PC-9 (cell line): ENCODE measurements around the gene ERGIC1. TPM values are rescaled to one million over a fixed set of nuclear protein-coding genes. Genes with fewer than 3 reads are reported as not detected.

Experiments
- BruUV-seq: library from RNA; stranded (reverse); fragments of 400-500 nt; replicated peaks from 2 replicates; lab custom pipeline; 2021; lab: Mats Ljungman, UMichigan
- CTCF ChIA-PET: fragments of 300-600 bp; sonication (Branson Sonifier 250); formaldehyde crosslinking; loops from one replicate; lab custom pipeline; 2022; ENCODE audit warnings: antibody characterized with exemption; lab: Charles Lee
- POLR2A ChIA-PET: fragments of 300-600 bp; sonication (Branson Sonifier 250); formaldehyde crosslinking; loops from one replicate; lab custom pipeline; 2022; ENCODE audit warnings: antibody characterized with exemption; ENCODE audit not compliant: unreplicated experiment; lab: Charles Lee
- DNase-seq, 2 experiments: peaks; one replicate each; pipeline versions ENCODE4 v3.0.0 to v3.0.0-alpha.2; 2015 to 2022; ENCODE audit warnings: mixed read lengths in 1 of 2
- H2AFZ ChIP-seq: fragments of 200-600 bp; sonication (generic); 2 replicates; pipeline ENCODE4 v1.8.1; 2017; ENCODE audit warnings: antibody characterized with exemption
- H3F3A ChIP-seq: fragments of 200-600 bp; sonication (generic); 2 replicates; pipeline ENCODE4 v1.8.1; 2017; ENCODE audit warnings: antibody characterized with exemption, mild to moderate bottlenecking, low read depth; ENCODE audit not compliant: insufficient read depth
- H3K27ac ChIP-seq: fragments of 200-600 bp; sonication (generic); 2 replicates; pipeline ENCODE4 v1.6.1; 2016; ENCODE audit warnings: mixed run types
- H3K27me3 ChIP-seq: fragments of 200-600 bp; sonication (generic); 2 replicates; pipeline ENCODE4 v1.6.1; 2016; ENCODE audit warnings: low read depth, mixed run types; ENCODE audit not compliant: insufficient read depth
- H3K36me3 ChIP-seq: fragments of 200-600 bp; sonication (generic); 2 replicates; pipeline ENCODE4 v1.6.1; 2016; ENCODE audit warnings: low read depth, mixed run types
- H3K4me1 ChIP-seq: fragments of 200-600 bp; sonication (generic); replicated peaks from 2 replicates; pipeline ENCODE4 v1.6.1; 2016; ENCODE audit warnings: mixed run types; ENCODE audit not compliant: insufficient read depth
- H3K4me2 ChIP-seq: fragments of 200-600 bp; sonication (generic); 2 replicates; pipeline ENCODE4 v1.6.1; 2017; ENCODE audit warnings: mixed run types
- H3K4me3 ChIP-seq: fragments of 200-600 bp; sonication (generic); 2 replicates; pipeline ENCODE4 v1.6.1; 2016; ENCODE audit warnings: mixed run types
- H3K79me2 ChIP-seq: fragments of 200-600 bp; sonication (generic); 2 replicates; pipeline ENCODE4 v1.6.1; 2017; ENCODE audit warnings: low read depth, mixed run types
- H3K9me2 ChIP-seq: fragments of 200-600 bp; sonication (generic); 2 replicates; pipeline ENCODE4 v1.8.1; 2017; ENCODE audit warnings: mild to moderate bottlenecking; ENCODE audit not compliant: insufficient read depth
- H3K9me3 ChIP-seq: fragments of 200-600 bp; sonication (generic); 2 replicates; pipeline ENCODE4 v1.8.1; 2016; ENCODE audit warnings: low read depth; ENCODE audit not compliant: insufficient read depth
- H4K20me1 ChIP-seq: fragments of 200-600 bp; sonication (generic); 2 replicates; pipeline ENCODE4 v1.8.1; 2017; ENCODE audit not compliant: insufficient read depth
- EZH2 ChIP-seq: fragments of 200-600 bp; sonication (generic); IDR thresholded peaks from 2 replicates; pipeline ENCODE4 v1.8.0; 2017; ENCODE audit warnings: antibody characterized with exemption, low read depth
- intact Hi-C: fragments of 100-400 bp; cut with micrococcal nuclease; formaldehyde crosslinking; loops from one replicate; pipeline ENCODE4 v1.10.0; 2022; ENCODE audit not compliant: unreplicated experiment
- total RNA-seq: library from RNA; stranded (reverse); gene quantifications from 2 replicates; pipeline ENCODE4 v1.2.3, GENCODE V29; 2021
- TF ChIP-seq, protein P1 (sequence below): fragments of 200-600 bp; sonication (generic); conservative IDR thresholded peaks from 2 replicates; pipeline ENCODE4 v1.6.1; 2017; ENCODE audit warnings: mixed run types, antibody characterized with exemption, mild to moderate bottlenecking, moderate library complexity

The ERGIC1 gene
- total RNA-seq, 1 experiment from 2014 or later = 159 TPM

GRCh38 chr5:172795318-172795977 lies 38.6 kb upstream of the ERGIC1 start:
- CTCF ChIA-PET = no interaction called here
- Histone ChIP-seq H3K4me1 (peaks cover 46% of the 10 kb centered on the region), H3K36me3 (no peaks in the 10 kb centered on the region), H3K9me2 (no peaks in the 10 kb centered on the region), H4K20me1 (no peaks in the 10 kb centered on the region), H3K4me3 (no peak overlapping the region), H3K79me2 (no peaks in the 10 kb centered on the region), H3F3A (peaks cover 27% of the 10 kb centered on the region), H2AFZ (no peak overlapping the region), H3K9me3 (no peaks in the 10 kb centered on the region), H3K4me2 (no peak overlapping the region), H3K27me3 (no peaks in the 10 kb centered on the region), H3K27ac (no peak overlapping the region)
- DNase-seq = no peak
- intact Hi-C loops = no loop called here
- TF ChIP-seq EZH2 = no peak
- TF ChIP-seq, protein P1, sequence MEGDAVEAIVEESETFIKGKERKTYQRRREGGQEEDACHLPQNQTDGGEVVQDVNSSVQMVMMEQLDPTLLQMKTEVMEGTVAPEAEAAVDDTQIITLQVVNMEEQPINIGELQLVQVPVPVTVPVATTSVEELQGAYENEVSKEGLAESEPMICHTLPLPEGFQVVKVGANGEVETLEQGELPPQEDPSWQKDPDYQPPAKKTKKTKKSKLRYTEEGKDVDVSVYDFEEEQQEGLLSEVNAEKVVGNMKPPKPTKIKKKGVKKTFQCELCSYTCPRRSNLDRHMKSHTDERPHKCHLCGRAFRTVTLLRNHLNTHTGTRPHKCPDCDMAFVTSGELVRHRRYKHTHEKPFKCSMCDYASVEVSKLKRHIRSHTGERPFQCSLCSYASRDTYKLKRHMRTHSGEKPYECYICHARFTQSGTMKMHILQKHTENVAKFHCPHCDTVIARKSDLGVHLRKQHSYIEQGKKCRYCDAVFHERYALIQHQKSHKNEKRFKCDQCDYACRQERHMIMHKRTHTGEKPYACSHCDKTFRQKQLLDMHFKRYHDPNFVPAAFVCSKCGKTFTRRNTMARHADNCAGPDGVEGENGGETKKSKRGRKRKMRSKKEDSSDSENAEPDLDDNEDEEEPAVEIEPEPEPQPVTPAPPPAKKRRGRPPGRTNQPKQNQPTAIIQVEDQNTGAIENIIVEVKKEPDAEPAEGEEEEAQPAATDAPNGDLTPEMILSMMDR = no peak
- POLR2A ChIA-PET = interaction anchor here (0.8 kb wide), 1 partner anchor 29 kb away, joined by 6 read pairs; no protein-coding TSS in a partner anchor
- no TSS peak for BruUV-seq

- Histone ChIP-seq H3K79me2 (no peaks in the 10 kb centered on the region), H3K4me2 (no peak overlapping the region), H3K27ac (no peak overlapping the region), H3F3A (peaks cover 34% of the 10 kb centered on the region), H3K9me2 (no peaks in the 10 kb centered on the region), H3K9me3 (no peaks in the 10 kb centered on the region), H3K4me3 (no peak overlapping the region), H4K20me1 (no peaks in the 10 kb centered on the region), H3K27me3 (no peaks in the 10 kb centered on the region), H3K36me3 (no peaks in the 10 kb centered on the region), H3K4me1 (peaks cover 52% of the 10 kb centered on the region), H2AFZ (no peak overlapping the region)
- no TSS peak for BruUV-seq
- no peak for DNase-seq
- no peak for TF ChIP-seq EZH2
- TF ChIP-seq, protein P1 = no peak
- POLR2A ChIA-PET = no interaction called here
- CTCF ChIA-PET = no interaction called here
- intact Hi-C loops = no loop called here
Measured at GRCh38 chr5:172796306-172796705, 37.7 kb upstream of the ERGIC1 start.

- Histone ChIP-seq H3K9me3 (no peaks in the 10 kb centered on the region), H2AFZ (no peak overlapping the region), H3K27ac (peak overlapping the region; percentile 97), H3K79me2 (no peaks in the 10 kb centered on the region), H3K27me3 (no peaks in the 10 kb centered on the region), H3K9me2 (no peaks in the 10 kb centered on the region), H3K4me2 (peak overlapping the region; percentile 42), H4K20me1 (no peaks in the 10 kb centered on the region), H3F3A (peaks cover 46% of the 10 kb centered on the region), H3K36me3 (no peaks in the 10 kb centered on the region), H3K4me1 (peaks cover 67% of the 10 kb centered on the region), H3K4me3 (no peak overlapping the region)
- no peak for DNase-seq
- no TSS peak for BruUV-seq
- no peak for TF ChIP-seq EZH2
- TF ChIP-seq, protein P1 = no peak
- intact Hi-C loops = loop anchor here (1.0 kb wide), 1 partner anchor 20 kb away; no protein-coding TSS in a partner anchor
- POLR2A ChIA-PET = no interaction called here
- CTCF ChIA-PET = no interaction called here
Measured at GRCh38 chr5:172797771-172798191, 36.3 kb upstream of the ERGIC1 start.
